Psoas muscle (tissue), 8 donors: ENCODE data around the gene MED31. TPM values are rescaled to one million over a fixed set of nuclear protein-coding genes. Genes with fewer than 3 reads are reported as not detected.

ENCODE experiments used
- ATAC-seq, 4 donors: fragments of 200-7000 bp; cut with Tn5 transposase; one replicate each; pipeline ENCODE4 v1.9.1; 2020; ENCODE audit warnings: moderate library complexity in 3 of 4, mild to moderate bottlenecking in 2 of 4
- DNase-seq, 2 donors: peaks; one replicate each; pipeline ENCODE4 v3.0.0-alpha.2; 2020
- H3K27ac ChIP-seq: fragments of 200-600 bp; one replicate; pipeline ENCODE4 v1.8.0; 2022
- H3K27me3 ChIP-seq, 3 donors: fragments of 200-600 bp in 1 of 3; one replicate each; pipeline versions ENCODE4 v1.6.1 to v1.8.0; 2013 to 2022; ENCODE audit warnings: low read length in 2 of 3, mild to moderate bottlenecking in 2 of 3, moderate library complexity in 1 of 3; ENCODE audit not compliant: insufficient read depth in 3 of 3
- H3K36me3 ChIP-seq, 2 donors: fragments of 200-600 bp in 1 of 2; one replicate each; pipeline versions ENCODE4 v1.6.1 to v1.8.0; 2013 to 2022; ENCODE audit warnings: low read depth in 1 of 2, mild to moderate bottlenecking in 1 of 2, moderate library complexity in 1 of 2; ENCODE audit not compliant: insufficient read depth in 1 of 2
- H3K4me1 ChIP-seq: fragments of 200-600 bp; one replicate; pipeline ENCODE4 v1.8.0; 2022
- H3K4me3 ChIP-seq: fragments of 200-600 bp; one replicate; pipeline ENCODE4 v1.8.0; 2022; ENCODE audit warnings: mild to moderate bottlenecking
- H3K9me3 ChIP-seq: fragments of 200-600 bp; one replicate; pipeline ENCODE4 v1.8.0; 2022
- WGBS, 3 donors: extraction: QIAGEN DNeasy Blood & Tissue Kit; methylation state at CpG; one replicate each; pipeline versions ENCODE4 v1.1.6 to v1.1.7; 2013; 5-methylcytosine and 5-hydroxymethylcytosine counted together
- intact Hi-C, 2 donors: fragments of 100-400 bp; cut with DNase I; formaldehyde crosslinking; loops; one replicate each; pipeline versions ENCODE4 v1.11.0 to v1.14.2; 2022
- polyA plus RNA-seq, 3 donors: library from polyadenylated mRNA; stranded (reverse); fragments of 200-250 nt; gene quantifications; one replicate each; pipeline ENCODE4 v1.2.3, GENCODE V29; 2013
- total RNA-seq, 4 donors: library from RNA; stranded (reverse); fragmentation: NEBNext Ultra II Directional in 2 of 4; extraction: Animal tissue kit (Norgen Biotek cat#: 25700) in 2 of 4; gene quantifications; one replicate each; pipeline versions ENCODE4 v1.2.1 to v1.2.4, GENCODE V29; 2021 to 2023
- TF ChIP-seq, protein P1 (sequence below): fragments of 200-600 bp; IDR thresholded peaks from one replicate; pipeline ENCODE4 v1.8.0; 2022; ENCODE audit warnings: antibody characterized with exemption
- donor health status: healthy with polysubstance abuse.
- donor health status: DM: no; HTN: no; CAD: no; lungs with moderate emphysema.
- donor health status: Bipolar disorder and iron deficiency.
- donor health status: healthy.
- donor health status: DM: yes; HTN: yes; CAD: no.
- donor health status: DM: no; HTN: no; CAD: no.
- donor health status: DM: no; HTN: no; CAD: no.
- donor health status: DM: yes; HTN: yes; CAD: no.

The MED31 gene
- total and polyA plus RNA-seq, 7 donors: 12.2 to 55.2 (median 12.7) TPM

DNA sequence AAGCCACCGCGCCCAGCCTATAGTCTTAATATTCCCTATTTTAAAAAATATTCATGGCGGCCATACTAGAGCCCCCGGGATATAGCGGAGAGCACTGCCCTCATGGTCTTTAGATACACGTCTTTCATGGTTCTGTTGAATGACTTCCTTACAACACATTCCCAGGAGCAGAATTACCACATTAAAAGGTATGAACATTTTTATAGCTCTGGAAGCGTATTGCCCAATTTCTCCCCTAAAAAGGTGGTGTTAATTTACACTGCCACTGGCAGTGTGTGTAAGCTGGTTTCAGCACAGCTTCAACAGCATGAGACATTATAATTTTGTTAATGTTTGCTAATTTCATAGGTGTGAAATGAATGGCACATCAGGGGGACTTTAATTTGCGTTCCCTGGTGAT is 19.2 kb upstream of the MED31 start:
- Histone ChIP-seq H3K4me1 (no peaks in the 10 kb centered on the region), H3K36me3 (no peaks in the 10 kb centered on the region), H3K9me3 (no peaks in the 10 kb centered on the region), H3K27me3 (peaks cover 0 to 14% (median 2%) of the 10 kb centered on the region in 3 donors), H3K27ac (no peak overlapping the region), H3K4me3 (no peak overlapping the region)
- TF ChIP-seq, protein P1, sequence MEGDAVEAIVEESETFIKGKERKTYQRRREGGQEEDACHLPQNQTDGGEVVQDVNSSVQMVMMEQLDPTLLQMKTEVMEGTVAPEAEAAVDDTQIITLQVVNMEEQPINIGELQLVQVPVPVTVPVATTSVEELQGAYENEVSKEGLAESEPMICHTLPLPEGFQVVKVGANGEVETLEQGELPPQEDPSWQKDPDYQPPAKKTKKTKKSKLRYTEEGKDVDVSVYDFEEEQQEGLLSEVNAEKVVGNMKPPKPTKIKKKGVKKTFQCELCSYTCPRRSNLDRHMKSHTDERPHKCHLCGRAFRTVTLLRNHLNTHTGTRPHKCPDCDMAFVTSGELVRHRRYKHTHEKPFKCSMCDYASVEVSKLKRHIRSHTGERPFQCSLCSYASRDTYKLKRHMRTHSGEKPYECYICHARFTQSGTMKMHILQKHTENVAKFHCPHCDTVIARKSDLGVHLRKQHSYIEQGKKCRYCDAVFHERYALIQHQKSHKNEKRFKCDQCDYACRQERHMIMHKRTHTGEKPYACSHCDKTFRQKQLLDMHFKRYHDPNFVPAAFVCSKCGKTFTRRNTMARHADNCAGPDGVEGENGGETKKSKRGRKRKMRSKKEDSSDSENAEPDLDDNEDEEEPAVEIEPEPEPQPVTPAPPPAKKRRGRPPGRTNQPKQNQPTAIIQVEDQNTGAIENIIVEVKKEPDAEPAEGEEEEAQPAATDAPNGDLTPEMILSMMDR: no peak
- no peak for DNase-seq
- WGBS, 3 donors: 86 to 91% (median 90%) methylated on average over 8 of the region's 8 CpGs
- intact Hi-C loops: no loop called here
- no peak for ATAC-seq

DNA sequence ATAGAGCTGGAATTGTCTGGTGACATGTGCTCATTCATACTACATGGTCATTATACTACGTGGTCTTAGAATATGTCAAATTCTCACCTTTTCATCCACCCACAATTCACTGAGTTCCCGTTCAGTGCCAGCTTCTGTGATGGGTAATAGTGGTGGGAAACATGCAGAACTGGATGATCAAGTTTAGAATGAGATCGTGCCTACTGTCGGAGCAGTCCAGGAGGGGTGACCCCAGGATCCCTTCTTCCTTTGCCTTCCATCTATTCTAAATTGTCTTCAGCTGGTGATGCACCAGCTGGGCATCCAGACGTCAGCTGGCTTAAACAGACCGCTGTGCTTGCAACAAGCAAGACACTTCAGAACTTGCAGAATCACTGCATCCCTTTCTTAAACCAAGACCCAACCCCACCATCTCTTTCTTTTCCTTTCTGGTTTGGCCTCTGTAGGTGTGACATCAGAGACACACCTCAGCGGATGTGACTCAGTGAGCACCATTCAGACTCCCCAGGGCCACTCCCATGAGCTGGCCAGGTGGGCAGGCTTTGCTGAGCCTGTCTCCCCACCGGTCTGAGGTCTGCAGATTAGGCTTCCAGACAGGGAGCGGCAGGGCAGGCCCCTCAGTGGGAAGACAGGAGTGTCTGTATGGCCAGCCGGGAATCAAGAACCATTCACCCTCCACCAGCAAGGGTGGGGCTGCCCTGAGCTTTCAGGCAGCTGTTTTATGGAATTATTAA is 18.2 kb upstream of the MED31 start:
- H3K4me3 ChIP-seq: no peak overlapping the region
- no peak overlapping the region for H3K27ac ChIP-seq
- H3K9me3 ChIP-seq: no peaks in the 10 kb centered on the region
- intact Hi-C loops: loop anchor here (5.0 to 10.0 kb wide), 2 partner anchors 333 to 335 kb away; no protein-coding TSS in a partner anchor
- DNase-seq: no peak
- H3K27me3 ChIP-seq: peaks cover 0 to 14% (median 2%) of the 10 kb centered on the region in 3 donors
- TF ChIP-seq, protein P1: no peak
- H3K4me1 ChIP-seq: no peaks in the 10 kb centered on the region
- no peak for ATAC-seq
- WGBS, 3 donors: 57 to 73% (median 66%) methylated on average over 10 of the region's 10 CpGs
- H3K36me3 ChIP-seq: no peaks in the 10 kb centered on the region

DNA sequence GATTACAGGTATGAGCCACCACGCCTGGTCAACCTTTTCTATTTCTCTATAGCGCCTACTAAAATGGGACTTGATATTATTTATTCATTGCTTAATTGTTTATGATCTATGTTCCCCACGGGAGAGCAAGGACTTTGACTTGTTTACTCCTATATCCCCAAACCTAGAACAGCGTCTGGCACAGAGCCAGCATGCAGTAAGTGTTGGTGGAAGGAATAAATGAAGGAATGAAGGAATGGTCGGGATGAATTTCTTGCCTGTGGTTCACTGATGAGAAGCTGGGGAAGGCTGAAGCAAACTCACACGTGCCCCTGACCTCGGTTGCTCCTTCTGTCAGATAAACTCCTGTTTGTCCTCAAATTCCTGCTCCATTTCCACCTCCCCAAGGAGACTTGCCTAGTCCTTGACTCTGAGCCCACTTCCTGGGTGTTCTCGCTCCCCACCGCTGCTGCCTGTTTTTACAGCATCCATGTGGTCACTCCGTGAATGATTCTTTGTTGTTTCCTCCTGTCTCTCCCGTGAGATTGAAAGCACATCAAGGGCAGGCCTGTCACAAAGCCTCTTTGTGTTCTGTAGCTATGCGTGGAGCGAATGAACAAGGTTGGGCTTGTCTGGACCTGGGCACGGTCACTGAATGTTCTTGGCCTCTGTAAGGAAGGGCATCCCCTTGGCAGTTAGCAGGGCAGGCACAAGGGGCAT is 17.5 kb upstream of the MED31 start:
- no peaks in the 10 kb centered on the region for H3K9me3 ChIP-seq
- no peaks in the 10 kb centered on the region for H3K36me3 ChIP-seq
- intact Hi-C loops: loop anchor here (5.0 to 10.0 kb wide), 2 partner anchors 333 to 336 kb away; no protein-coding TSS in a partner anchor
- WGBS, 3 donors: 60 to 68% (median 62%) methylated on average over 14 of the region's 14 CpGs
- no peak overlapping the region for H3K4me3 ChIP-seq
- H3K4me1 ChIP-seq: no peaks in the 10 kb centered on the region
- H3K27ac ChIP-seq: no peak overlapping the region
- TF ChIP-seq, protein P1: no peak
- H3K27me3 ChIP-seq: peaks cover 0 to 14% (median 2%) of the 10 kb centered on the region in 3 donors
- ATAC-seq (no peak), DNase-seq (no peak)

DNA sequence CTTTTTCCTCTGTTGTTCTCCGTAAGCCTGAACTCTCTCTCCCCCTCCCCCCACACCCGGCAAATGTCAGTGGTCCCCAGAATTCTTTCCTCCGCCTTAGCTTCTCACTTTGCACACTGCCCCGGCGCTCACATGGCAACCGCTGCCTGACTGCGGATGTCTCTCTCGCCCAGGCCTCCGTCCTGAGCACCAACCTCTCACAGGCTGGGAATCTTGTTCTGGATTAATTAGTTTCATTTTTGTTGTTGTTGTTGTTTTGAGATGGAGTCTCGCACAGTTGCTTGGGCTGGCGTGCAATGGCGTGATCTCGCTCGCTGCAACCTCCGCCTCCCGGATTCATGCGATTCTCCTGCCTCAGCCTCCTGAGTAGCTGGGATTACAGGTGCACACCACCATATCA is 16.8 kb upstream of the MED31 start:
- DNase-seq: no peak
- intact Hi-C loops: loop anchor here (5.0 to 10.0 kb wide), 2 partner anchors 334 to 337 kb away; no protein-coding TSS in a partner anchor
- Histone ChIP-seq H3K4me3 (no peak overlapping the region), H3K9me3 (no peaks in the 10 kb centered on the region), H3K4me1 (no peaks in the 10 kb centered on the region), H3K27ac (no peak overlapping the region), H3K27me3 (peaks cover 0 to 14% (median 2%) of the 10 kb centered on the region in 3 donors), H3K36me3 (no peaks in the 10 kb centered on the region)
- TF ChIP-seq, protein P1: no peak
- ATAC-seq: no peak
- 67 to 79% (median 73%) methylated on average over 17 of the region's 17 CpGs for WGBS, 3 donors
